ENCODE measurements around the gene GALNT18. TPM values are rescaled to one million over a fixed set of nuclear protein-coding genes. Genes with fewer than 3 reads are reported as not detected.

The GALNT18 gene
- polyA plus RNA-seq, 1 donor (not counting 4 experiments of a cell fraction or from before 2014, with no cell fraction given): 27.2 TPM

GRCh38 chr11:11607772-11608171 lies 14.0 kb downstream of the GALNT18 start:
- no peak overlapping the region for H2AFZ ChIP-seq (ENCODE audit: control insufficient read depth, low read length)
- H4K20me1 ChIP-seq (ENCODE audit: control insufficient read depth, extremely low read depth, insufficient read depth, low read length): no peaks in the 10 kb centered on the region
- no peaks in the 10 kb centered on the region for H3K9me3 ChIP-seq (ENCODE audit: control insufficient read depth, low read depth, low read length)
- no peak for DNase-seq (ENCODE audit: low read depth, low spot score)
- TF ChIP-seq CTCF (optimal IDR thresholded peaks at IDR 0.05 in 1 of 3, IDR thresholded peaks at IDR 0.05 in 1 of 3, conservative IDR thresholded peaks at IDR 0.05 in 1 of 3; ENCODE audit: extremely low read depth in 1 of 3, insufficient read depth in 2 of 3, low read length in 3 of 3) (no peak), EZH2 (IDR thresholded peaks at IDR 0.05; ENCODE audit: low read length) (no peak)
- H3K4me2 ChIP-seq (ENCODE audit: control insufficient read depth, extremely low read depth, insufficient read depth, low read depth, low read length): peak overlapping the region; percentile 63
- no peaks in the 10 kb centered on the region for H3K27me3 ChIP-seq (ENCODE audit: control insufficient read depth, extremely low read depth, insufficient read depth, low read length)
- H3K79me2 ChIP-seq (ENCODE audit: control insufficient read depth, insufficient read depth, low read length): peaks cover 63% of the 10 kb centered on the region
- H3K27ac ChIP-seq (ENCODE audit: control insufficient read depth, insufficient read depth, low read length): peak overlapping the region; percentile 31
- peak overlapping the region in 1 of 3 experiments; percentile 5 for H3K4me3 ChIP-seq (ENCODE audit: control insufficient read depth in 2 of 3, extremely low read depth in 1 of 3, insufficient read depth in 2 of 3, low read depth in 1 of 3, low read length in 3 of 3)
- peaks cover 0 to 1% of the 10 kb centered on the region in 2 experiments for H3K36me3 ChIP-seq (ENCODE audit: control insufficient read depth in 2 of 2, extremely low read depth in 1 of 2, insufficient read depth in 2 of 2, low read length in 2 of 2)
- peak; percentile 67 for FAIRE-seq
- H3K9ac ChIP-seq (ENCODE audit: control insufficient read depth, extremely low read depth, insufficient read depth, low read length): no peak overlapping the region
- H3K9me1 ChIP-seq (ENCODE audit: control insufficient read depth, extremely low read depth, insufficient read depth, low read length): peaks cover 5% of the 10 kb centered on the region
- dilution Hi-C loops (cut with MboI; ENCODE audit: extremely low pct_ligation_motif_present, low sequenced_read_pairs): no loop called here
- H3K4me1 ChIP-seq (ENCODE audit: control insufficient read depth, extremely low read depth, insufficient read depth, low read length): peaks cover 42% of the 10 kb centered on the region

GRCh38 chr11:11605821-11606450 lies 15.9 kb downstream of the GALNT18 start:
- Histone ChIP-seq H2AFZ (ENCODE audit: control insufficient read depth, low read length) (no peak overlapping the region), H3K9me3 (ENCODE audit: control insufficient read depth, low read depth, low read length) (no peaks in the 10 kb centered on the region), H3K36me3 (ENCODE audit: control insufficient read depth in 2 of 2, extremely low read depth in 1 of 2, insufficient read depth in 2 of 2, low read length in 2 of 2) (no peaks in the 10 kb centered on the region), H3K9ac (ENCODE audit: control insufficient read depth, extremely low read depth, insufficient read depth, low read length) (no peak overlapping the region), H3K27me3 (ENCODE audit: control insufficient read depth, extremely low read depth, insufficient read depth, low read length) (no peaks in the 10 kb centered on the region), H3K4me1 (ENCODE audit: control insufficient read depth, extremely low read depth, insufficient read depth, low read length) (peaks cover 42% of the 10 kb centered on the region), H3K79me2 (ENCODE audit: control insufficient read depth, insufficient read depth, low read length) (peaks cover 48% of the 10 kb centered on the region), H4K20me1 (ENCODE audit: control insufficient read depth, extremely low read depth, insufficient read depth, low read length) (no peaks in the 10 kb centered on the region), H3K4me3 (ENCODE audit: control insufficient read depth in 2 of 3, extremely low read depth in 1 of 3, insufficient read depth in 2 of 3, low read depth in 1 of 3, low read length in 3 of 3) (no peak overlapping the region), H3K4me2 (ENCODE audit: control insufficient read depth, extremely low read depth, insufficient read depth, low read depth, low read length) (no peak overlapping the region), H3K9me1 (ENCODE audit: control insufficient read depth, extremely low read depth, insufficient read depth, low read length) (peaks cover 5% of the 10 kb centered on the region), H3K27ac (ENCODE audit: control insufficient read depth, insufficient read depth, low read length) (no peak overlapping the region)
- DNase-seq (ENCODE audit: low read depth, low spot score): no peak
- TF ChIP-seq CTCF (optimal IDR thresholded peaks at IDR 0.05 in 1 of 3, IDR thresholded peaks at IDR 0.05 in 1 of 3, conservative IDR thresholded peaks at IDR 0.05 in 1 of 3; ENCODE audit: extremely low read depth in 1 of 3, insufficient read depth in 2 of 3, low read length in 3 of 3) (no peak), EZH2 (IDR thresholded peaks at IDR 0.05; ENCODE audit: low read length) (no peak)
- dilution Hi-C loops (cut with MboI; ENCODE audit: extremely low pct_ligation_motif_present, low sequenced_read_pairs): no loop called here
- FAIRE-seq: no peak

Data from keratinocyte (primary cell).